ENCODE data around the gene PDE4B. TPM values are rescaled to one million over a fixed set of nuclear protein-coding genes. Genes with fewer than 3 reads are reported as not detected.

PDE4B gene
- polyA plus RNA-seq, 1 donor from 2014 or later: 84.3 TPM

GRCh38 chr1:66262208-66262963 is 469.7 kb downstream of the PDE4B start:
- no peaks in the 10 kb centered on the region for H3K36me3 Mint-ChIP-seq
- H3K9me3 Mint-ChIP-seq: no peaks in the 10 kb centered on the region
- H3K4me1 Mint-ChIP-seq: peaks cover 0 to 10% (median 0%) of the 10 kb centered on the region in 3 donors
- H3K27me3 Mint-ChIP-seq: no peaks in the 10 kb centered on the region
- no peak overlapping the region for H3K4me3 Mint-ChIP-seq
- no peak overlapping the region for H3K27ac Mint-ChIP-seq

GRCh38 chr1:66265268-66265667 is 472.6 kb downstream of the PDE4B start:
- Mint-ChIP-seq H3K36me3 (no peaks in the 10 kb centered on the region), H3K4me1 (peaks cover 0 to 12% (median 0%) of the 10 kb centered on the region in 3 donors), H3K27me3 (no peaks in the 10 kb centered on the region), H3K9me3 (no peaks in the 10 kb centered on the region), H3K4me3 (peak overlapping the region in 1 of 4 donors; percentile 12), H3K27ac (peak overlapping the region in 1 of 3 donors; percentile 92)

- Mint-ChIP-seq H3K36me3 (no peaks in the 10 kb centered on the region), H3K4me1 (peaks cover 0 to 12% (median 0%) of the 10 kb centered on the region in 3 donors), H3K4me3 (no peak overlapping the region), H3K9me3 (no peaks in the 10 kb centered on the region), H3K27me3 (no peaks in the 10 kb centered on the region), H3K27ac (peak overlapping the region in 1 of 3 donors; percentile 92)
Observed at GRCh38 chr1:66265796-66266195, 473.1 kb downstream of the PDE4B start.

- H3K27ac Mint-ChIP-seq: peak overlapping the region in 1 of 3 donors; percentile 92
Observed at GRCh38 chr1:66266350-66266749, 473.7 kb downstream of the PDE4B start.

GRCh38 chr1:66266756-66267155 is 474.1 kb downstream of the PDE4B start:
- Mint-ChIP-seq H3K4me3 (no peak overlapping the region), H3K27ac (no peak overlapping the region), H3K36me3 (no peaks in the 10 kb centered on the region), H3K9me3 (no peaks in the 10 kb centered on the region), H3K4me1 (peaks cover 0 to 10% (median 3%) of the 10 kb centered on the region in 3 donors), H3K27me3 (no peaks in the 10 kb centered on the region)

More at GRCh38 chr1:66266350-66266749, 473.7 kb downstream of the PDE4B start:
- Mint-ChIP-seq H3K36me3 (no peaks in the 10 kb centered on the region), H3K27me3 (no peaks in the 10 kb centered on the region), H3K9me3 (no peaks in the 10 kb centered on the region), H3K4me3 (no peak overlapping the region), H3K4me1 (peaks cover 0 to 10% (median 3%) of the 10 kb centered on the region in 3 donors)

- no peak overlapping the region for H3K27ac Mint-ChIP-seq
- H3K27me3 Mint-ChIP-seq: no peaks in the 10 kb centered on the region
- no peaks in the 10 kb centered on the region for H3K36me3 Mint-ChIP-seq
- H3K4me3 Mint-ChIP-seq: no peak overlapping the region
- no peaks in the 10 kb centered on the region for H3K9me3 Mint-ChIP-seq
- peaks cover 3 to 14% (median 6%) of the 10 kb centered on the region in 3 donors for H3K4me1 Mint-ChIP-seq
Observed at GRCh38 chr1:66267201-66267940, 474.7 kb downstream of the PDE4B start.

GRCh38 chr1:66269222-66269621 is 476.5 kb downstream of the PDE4B start:
- Mint-ChIP-seq H3K27ac (no peak overlapping the region), H3K27me3 (no peaks in the 10 kb centered on the region), H3K4me1 (peaks cover 4 to 19% (median 10%) of the 10 kb centered on the region in 3 donors), H3K4me3 (no peak overlapping the region), H3K36me3 (no peaks in the 10 kb centered on the region), H3K9me3 (no peaks in the 10 kb centered on the region)

GRCh38 chr1:66270119-66270812 is 477.6 kb downstream of the PDE4B start:
- Mint-ChIP-seq H3K9me3 (no peaks in the 10 kb centered on the region), H3K4me1 (peaks cover 10 to 24% (median 11%) of the 10 kb centered on the region in 3 donors), H3K4me3 (no peak overlapping the region), H3K27me3 (no peaks in the 10 kb centered on the region), H3K27ac (peak overlapping the region in 1 of 3 donors; percentile 43), H3K36me3 (no peaks in the 10 kb centered on the region)

GRCh38 chr1:66271216-66271903 is 478.7 kb downstream of the PDE4B start:
- peak overlapping the region in 1 of 3 donors; percentile 14 for H3K27ac Mint-ChIP-seq
- H3K4me3 Mint-ChIP-seq: no peak overlapping the region

GRCh38 chr1:66271904-66272254 is 479.2 kb downstream of the PDE4B start:
- Mint-ChIP-seq H3K36me3 (no peaks in the 10 kb centered on the region), H3K4me3 (no peak overlapping the region), H3K27me3 (no peaks in the 10 kb centered on the region), H3K27ac (no peak overlapping the region), H3K4me1 (peaks cover 19 to 37% (median 25%) of the 10 kb centered on the region in 3 donors), H3K9me3 (no peaks in the 10 kb centered on the region)

More at GRCh38 chr1:66271216-66271903, 478.7 kb downstream of the PDE4B start:
- Mint-ChIP-seq H3K4me1 (peaks cover 18 to 34% (median 22%) of the 10 kb centered on the region in 3 donors), H3K36me3 (no peaks in the 10 kb centered on the region), H3K9me3 (no peaks in the 10 kb centered on the region), H3K27me3 (no peaks in the 10 kb centered on the region)

- H3K9me3 Mint-ChIP-seq: no peaks in the 10 kb centered on the region
- H3K27ac Mint-ChIP-seq: no peak overlapping the region
- peaks cover 32 to 50% (median 37%) of the 10 kb centered on the region in 3 donors for H3K4me1 Mint-ChIP-seq
- no peaks in the 10 kb centered on the region for H3K27me3 Mint-ChIP-seq
- H3K36me3 Mint-ChIP-seq: no peaks in the 10 kb centered on the region
- H3K4me3 Mint-ChIP-seq: no peak overlapping the region
Observed at GRCh38 chr1:66273656-66274055, 481.0 kb downstream of the PDE4B start.

GRCh38 chr1:66274634-66275033 is 481.9 kb downstream of the PDE4B start:
- H3K4me1 Mint-ChIP-seq: peaks cover 37 to 58% (median 45%) of the 10 kb centered on the region in 3 donors
- H3K27me3 Mint-ChIP-seq: no peaks in the 10 kb centered on the region
- H3K36me3 Mint-ChIP-seq: no peaks in the 10 kb centered on the region
- peak overlapping the region in 1 of 3 donors; percentile 43 for H3K27ac Mint-ChIP-seq
- H3K4me3 Mint-ChIP-seq: no peak overlapping the region
- H3K9me3 Mint-ChIP-seq: no peaks in the 10 kb centered on the region

GRCh38 chr1:66275083-66275482 is 482.4 kb downstream of the PDE4B start:
- H3K36me3 Mint-ChIP-seq: no peaks in the 10 kb centered on the region
- no peaks in the 10 kb centered on the region for H3K27me3 Mint-ChIP-seq
- H3K4me3 Mint-ChIP-seq: peak overlapping the region in 2 of 4 donors; percentile 5 to 52
- H3K9me3 Mint-ChIP-seq: no peaks in the 10 kb centered on the region
- H3K27ac Mint-ChIP-seq: no peak overlapping the region
- H3K4me1 Mint-ChIP-seq: peaks cover 37 to 63% (median 49%) of the 10 kb centered on the region in 3 donors

GRCh38 chr1:66275601-66276023 is 482.9 kb downstream of the PDE4B start:
- no peaks in the 10 kb centered on the region for H3K36me3 Mint-ChIP-seq
- peaks cover 37 to 65% (median 54%) of the 10 kb centered on the region in 3 donors for H3K4me1 Mint-ChIP-seq
- H3K27ac Mint-ChIP-seq: peak overlapping the region in 1 of 3 donors; percentile 14
- H3K9me3 Mint-ChIP-seq: no peaks in the 10 kb centered on the region
- no peaks in the 10 kb centered on the region for H3K27me3 Mint-ChIP-seq
- peak overlapping the region in 2 of 4 donors; percentile 9 to 19 for H3K4me3 Mint-ChIP-seq

Measured in IgD-negative memory B cell (primary cell).